Sigmoid colon (tissue), 7 donors: ENCODE data around the gene ANP32E. TPM values are rescaled to one million over a fixed set of nuclear protein-coding genes. Genes with fewer than 3 reads are reported as not detected.
"Not testable (repeated sequence)": the region's sequence is repeated elsewhere in the genome, so short reads cannot be mapped to it uniquely, and the experiment has no call there.

Experiments used
- DNase-seq: peaks from one replicate; pipeline ENCODE4 v3.0.0-alpha.2; 2019
- H3K27ac ChIP-seq, 4 donors: fragments of 200-600 bp; sonication (generic); one replicate each; pipeline ENCODE4 v1.5.1; 2016 to 2019; ENCODE audit warnings: mild to moderate bottlenecking in 1 of 4
- H3K27me3 ChIP-seq, 3 donors: fragments of 200-600 bp; sonication (generic); one replicate each; pipeline ENCODE4 v1.5.1; 2019; ENCODE audit warnings: mild to moderate bottlenecking in 1 of 3
- H3K36me3 ChIP-seq, 4 donors: fragments of 200-600 bp; sonication (generic); one replicate each; pipeline ENCODE4 v1.5.1; 2016 to 2019
- H3K4me1 ChIP-seq, 4 donors: fragments of 200-600 bp; sonication (generic); one replicate each; pipeline ENCODE4 v1.5.1; 2017 to 2019
- H3K4me3 ChIP-seq, 4 donors: fragments of 200-600 bp; sonication (generic); one replicate each; pipeline ENCODE4 v1.5.1; 2017 to 2019; ENCODE audit warnings: mild to moderate bottlenecking in 2 of 4, moderate library complexity in 1 of 4
- H3K9me3 ChIP-seq, 4 donors: fragments of 200-600 bp in 3 of 4; sonication (generic) in 3 of 4; one replicate each; pipeline versions ENCODE4 v1.5.1 to v1.6.1; 2013 to 2019
- EP300 ChIP-seq, 4 donors: sonication (generic); formaldehyde crosslinking; IDR thresholded peaks; one replicate each; pipeline ENCODE4 v1.6.1; 2017; ENCODE audit warnings: antibody characterized with exemption in 4 of 4
- POLR2A ChIP-seq, 2 donors: fragments of 450-650 bp; IDR thresholded peaks; one replicate each; pipeline ENCODE4 v1.6.1; 2016; ENCODE audit warnings: antibody characterized with exemption in 2 of 2, mild to moderate bottlenecking in 2 of 2, moderate library complexity in 2 of 2
- POLR2AphosphoS5 ChIP-seq, 4 donors: sonication (generic); formaldehyde crosslinking; IDR thresholded peaks; one replicate each; pipeline ENCODE4 v1.6.1; 2017; ENCODE audit warnings: antibody characterized with exemption in 4 of 4
- WGBS, 2 donors: extraction: QIAGEN DNeasy Blood & Tissue Kit; methylation state at CpG; one replicate each; pipeline ENCODE4 v1.1.7; 2013; 5-methylcytosine and 5-hydroxymethylcytosine counted together
- intact Hi-C: fragments of 100-400 bp; cut with DNase I; formaldehyde crosslinking; loops from one replicate; pipeline ENCODE4 v1.15.1; 2023
- polyA plus RNA-seq, 3 donors: library from polyadenylated mRNA; stranded (reverse); fragments of 200-250 nt; gene quantifications; one replicate each; pipeline ENCODE4 v1.2.3, GENCODE V29; 2013
- total RNA-seq, 4 donors: library from RNA; depleted of rRNA; stranded (reverse); fragments of >200 nt; gene quantifications; one replicate each; pipeline ENCODE4 v1.1.0, GENCODE V29; 2016
- TF ChIP-seq, protein P1 (sequence below), 4 experiments: fragments of 450-650 bp in 3 of 4; fragments of 200-600 bp in 1 of 4; IDR thresholded peaks; one replicate each; pipeline ENCODE4 v1.5.1; 2016 to 2019; ENCODE audit warnings: antibody characterized with exemption in 4 of 4, mild to moderate bottlenecking in 3 of 4, moderate library complexity in 2 of 4
- donor health status: healthy with polysubstance abuse.
- donor health status: Bipolar disorder and iron deficiency.
- donor health status: healthy.

ANP32E gene
- total and polyA plus RNA-seq, 7 donors, result 11.4 to 32.6 (median 16.3) TPM

DNA sequence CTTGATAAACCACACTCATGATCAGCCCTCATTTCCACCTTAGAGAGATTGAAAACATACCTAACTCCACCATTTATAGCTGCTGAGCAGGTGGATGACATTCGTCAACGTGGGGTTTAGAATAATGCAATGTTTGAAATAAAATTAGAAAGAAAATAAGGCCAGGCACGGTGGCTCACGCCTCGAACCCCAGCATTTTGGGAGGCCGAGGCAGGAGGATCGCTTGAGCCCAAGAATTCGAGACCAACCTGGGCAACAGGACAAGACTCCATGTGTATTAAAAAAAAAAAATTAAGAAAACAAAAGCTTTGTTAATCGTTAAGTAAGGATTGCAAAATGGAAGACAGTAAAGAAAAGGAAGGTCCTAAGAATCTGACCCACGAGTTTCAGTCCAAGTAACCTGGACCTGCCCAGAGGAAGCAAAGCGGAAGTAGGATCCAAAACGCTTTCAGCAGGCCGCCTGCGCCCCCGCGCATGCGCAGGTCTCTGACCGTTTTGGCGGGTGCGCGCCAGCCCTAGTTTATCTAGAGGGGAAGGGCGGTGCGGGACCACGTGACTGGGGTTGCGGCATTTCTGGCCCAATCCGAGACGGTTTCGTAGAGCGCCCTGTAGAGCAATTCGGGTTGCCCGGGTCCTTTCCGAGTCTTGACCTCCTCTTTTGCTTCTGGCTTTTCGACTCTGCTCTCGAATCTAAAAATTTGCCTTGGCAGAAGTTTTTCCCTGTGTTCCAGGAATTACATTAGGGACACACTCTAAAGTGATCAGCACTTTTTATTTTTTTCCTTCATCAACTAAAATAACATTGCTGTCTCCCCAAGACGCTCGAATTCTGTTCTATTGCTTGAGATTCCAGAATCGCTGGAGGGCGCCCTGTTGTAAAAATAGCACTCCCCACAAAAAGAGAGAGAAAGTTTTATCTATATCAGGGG, 22.5 kb downstream of the ANP32E start:
- TF ChIP-seq, protein P1, sequence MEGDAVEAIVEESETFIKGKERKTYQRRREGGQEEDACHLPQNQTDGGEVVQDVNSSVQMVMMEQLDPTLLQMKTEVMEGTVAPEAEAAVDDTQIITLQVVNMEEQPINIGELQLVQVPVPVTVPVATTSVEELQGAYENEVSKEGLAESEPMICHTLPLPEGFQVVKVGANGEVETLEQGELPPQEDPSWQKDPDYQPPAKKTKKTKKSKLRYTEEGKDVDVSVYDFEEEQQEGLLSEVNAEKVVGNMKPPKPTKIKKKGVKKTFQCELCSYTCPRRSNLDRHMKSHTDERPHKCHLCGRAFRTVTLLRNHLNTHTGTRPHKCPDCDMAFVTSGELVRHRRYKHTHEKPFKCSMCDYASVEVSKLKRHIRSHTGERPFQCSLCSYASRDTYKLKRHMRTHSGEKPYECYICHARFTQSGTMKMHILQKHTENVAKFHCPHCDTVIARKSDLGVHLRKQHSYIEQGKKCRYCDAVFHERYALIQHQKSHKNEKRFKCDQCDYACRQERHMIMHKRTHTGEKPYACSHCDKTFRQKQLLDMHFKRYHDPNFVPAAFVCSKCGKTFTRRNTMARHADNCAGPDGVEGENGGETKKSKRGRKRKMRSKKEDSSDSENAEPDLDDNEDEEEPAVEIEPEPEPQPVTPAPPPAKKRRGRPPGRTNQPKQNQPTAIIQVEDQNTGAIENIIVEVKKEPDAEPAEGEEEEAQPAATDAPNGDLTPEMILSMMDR (IDR thresholded peaks at IDR 0.05), result peak in 1 of 4 experiments; percentile 14
- TF ChIP-seq EP300 (IDR thresholded peaks at IDR 0.05), result no peak
- peak; percentile 22 to 56 for TF ChIP-seq POLR2A (IDR thresholded peaks at IDR 0.05)
- TF ChIP-seq POLR2AphosphoS5 (IDR thresholded peaks at IDR 0.05), result peak; percentile 60 to 81 (median 75)
- 18 to 21% methylated on average over 38 of the region's 38 CpGs for WGBS, 2 donors
- peak; percentile 99 for DNase-seq
- Histone ChIP-seq H3K9me3 (no peaks in the 10 kb centered on the region), H3K27ac (peak overlapping the region; percentile 82 to 86 (median 83)), H3K4me1 (peaks cover 0 to 7% (median 5%) of the 10 kb centered on the region in 4 donors), H3K27me3 (no peaks in the 10 kb centered on the region), H3K36me3 (no peaks in the 10 kb centered on the region), H3K4me3 (peak overlapping the region; percentile 26 to 51 (median 44))
- intact Hi-C loops, result loop anchor here (5.0 kb wide), 1 partner anchor 54 kb away; the partner anchor contains the start of gene APH1A

DNA sequence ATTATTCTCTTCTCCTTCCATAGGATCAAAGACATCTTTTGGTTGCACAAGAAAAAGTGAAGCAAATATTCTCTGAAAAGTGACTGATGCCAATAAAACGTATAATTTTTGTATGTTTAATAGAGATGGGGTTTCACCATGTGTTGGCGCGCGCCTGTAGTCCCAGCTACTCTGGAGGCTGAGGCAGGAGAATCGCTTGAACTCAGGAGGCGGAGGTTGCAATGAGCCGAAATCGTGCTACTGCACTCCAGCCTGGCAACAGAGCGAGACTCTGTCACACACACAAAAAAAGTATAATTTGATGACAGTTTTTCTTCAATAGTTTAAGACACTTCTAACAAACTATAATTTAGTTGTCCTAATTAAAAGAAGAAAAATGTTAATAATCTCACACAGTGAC, 23.8 kb downstream of the ANP32E start:
- no peak for TF ChIP-seq EP300 (IDR thresholded peaks at IDR 0.05)
- Histone ChIP-seq H3K36me3 (no peaks in the 10 kb centered on the region), H3K9me3 (no peaks in the 10 kb centered on the region), H3K4me1 (peaks cover 0 to 7% (median 5%) of the 10 kb centered on the region in 4 donors), H3K27me3 (no peaks in the 10 kb centered on the region), H3K4me3 (no peak overlapping the region), H3K27ac (no peak overlapping the region)
- intact Hi-C loops, result loop anchor here (5.0 kb wide), 1 partner anchor 55 kb away; the partner anchor contains the start of gene APH1A
- 97 to 98% methylated on average over 9 of the region's 9 CpGs for WGBS, 2 donors
- DNase-seq, result no peak

DNA sequence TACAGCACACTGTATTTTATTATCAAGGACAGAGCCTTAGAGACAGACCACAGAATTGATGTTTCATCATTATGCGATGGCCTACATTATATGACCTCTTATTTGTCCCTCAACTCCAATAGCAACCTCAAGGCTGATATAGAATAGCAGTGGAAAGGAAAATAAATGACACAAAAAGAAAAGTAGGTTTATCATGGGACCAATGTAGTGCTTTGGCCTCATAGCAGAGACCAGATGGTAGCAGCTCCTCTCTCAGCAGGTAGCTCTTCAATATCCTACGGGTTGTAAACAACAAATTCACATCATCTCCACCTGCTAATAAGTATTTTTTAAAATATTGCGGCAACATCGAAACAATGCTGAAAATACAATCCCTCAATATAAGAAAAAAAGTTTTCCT, 25.2 kb downstream of the ANP32E start:
- Histone ChIP-seq H3K4me3 (no peak overlapping the region), H3K36me3 (no peaks in the 10 kb centered on the region), H3K9me3 (no peaks in the 10 kb centered on the region), H3K27ac (no peak overlapping the region), H3K27me3 (no peaks in the 10 kb centered on the region), H3K4me1 (peaks cover 0 to 7% (median 5%) of the 10 kb centered on the region in 4 donors)
- 97 to 98% methylated on average over 4 of the region's 4 CpGs for WGBS, 2 donors
- intact Hi-C loops, result loop anchor here (5.0 kb wide), 1 partner anchor 57 kb away; the partner anchor contains the start of gene APH1A
- DNase-seq, result no peak
- TF ChIP-seq, protein P1 (IDR thresholded peaks at IDR 0.05), result no peak
- TF ChIP-seq POLR2AphosphoS5 (IDR thresholded peaks at IDR 0.05), result no peak

DNA sequence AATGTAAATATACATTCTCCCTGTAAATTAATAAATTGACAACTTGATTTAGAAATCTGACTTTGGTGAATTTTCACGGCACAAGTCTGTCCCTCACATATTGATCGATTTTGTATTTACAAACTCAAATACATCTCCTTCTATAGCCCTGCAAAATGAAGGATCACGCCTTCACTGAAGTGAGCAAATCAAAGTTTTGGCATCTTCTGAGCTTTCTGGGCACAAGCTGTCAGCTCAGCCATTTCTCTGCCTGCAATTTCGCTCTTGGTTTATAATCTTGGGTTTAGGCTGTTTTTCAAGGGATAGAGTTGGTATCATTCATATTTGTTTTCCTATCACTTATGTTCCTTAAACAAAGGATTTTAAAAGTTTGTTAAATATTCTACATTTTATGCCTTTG, 25.8 kb downstream of the ANP32E start:
- intact Hi-C loops, result loop anchor here (5.0 kb wide), 1 partner anchor 57 kb away; the partner anchor contains the start of gene APH1A
- no peak overlapping the region for H3K27ac ChIP-seq
- WGBS, 2 donors, result 94 to 95% methylated on average over 4 of the region's 4 CpGs
- DNase-seq, result no peak
- no peaks in the 10 kb centered on the region for H3K36me3 ChIP-seq
- H3K9me3 ChIP-seq, result no peaks in the 10 kb centered on the region
- peaks cover 0 to 7% (median 5%) of the 10 kb centered on the region in 4 donors for H3K4me1 ChIP-seq
- TF ChIP-seq POLR2A (IDR thresholded peaks at IDR 0.05) (no peak), POLR2AphosphoS5 (IDR thresholded peaks at IDR 0.05) (no peak), EP300 (IDR thresholded peaks at IDR 0.05) (no peak)
- TF ChIP-seq, protein P1 (IDR thresholded peaks at IDR 0.05), result no peak
- no peak overlapping the region for H3K4me3 ChIP-seq
- H3K27me3 ChIP-seq, result no peaks in the 10 kb centered on the region

DNA sequence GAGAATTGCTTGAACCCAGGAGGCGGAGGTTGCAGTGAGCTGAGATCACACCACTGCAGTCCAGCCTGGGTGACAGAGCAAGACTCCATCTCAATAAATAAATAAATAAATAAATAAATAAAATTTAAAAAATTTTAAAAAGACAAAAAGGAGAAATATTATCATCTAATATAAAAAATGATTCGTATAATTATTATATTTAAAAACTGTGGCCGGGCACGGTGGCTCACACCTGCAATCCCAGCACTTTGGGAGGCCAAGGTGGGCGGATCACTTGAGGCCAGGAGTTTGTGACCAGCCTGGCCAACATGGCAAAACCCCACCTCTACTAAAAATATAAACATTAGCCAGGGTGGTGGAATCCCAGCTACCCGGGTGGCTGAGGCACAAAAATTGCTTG, 27.5 kb downstream of the ANP32E start:
- whole genome bisulfite sequencing, 2 donors, result 91 to 95% methylated on average over 6 of the region's 6 CpGs
- DNase-seq, H3K27me3 ChIP-seq, H3K4me3 ChIP-seq, H3K36me3 ChIP-seq, H3K27ac ChIP-seq, H3K4me1 ChIP-seq, H3K9me3 ChIP-seq, intact Hi-C loops: not testable (repeated sequence)
